HPDE6-E6E7 (cell line): ENCODE measurements around the gene CSH2.
"Not testable (repeated sequence)": the region's sequence is repeated elsewhere in the genome, so short reads cannot be mapped to it uniquely, and the experiment has no call there.

ENCODE experiments used
- DNase-seq: peaks from one replicate; pipeline ENCODE4 v3.0.0; 2011; ENCODE audit warnings: missing footprints; ENCODE audit errors: extremely low spot score

Gene CSH2

GRCh38 chr17:63896524-63897354 lies 23.3 kb upstream of the CSH2 start, which contains the start of gene CSH1:
TSS of gene CSH1 (minus strand) at chr17:63896574. CDS start at chr17:63896511, 63 bp downstream.
- not testable (repeated sequence) for DNase-seq

GRCh38 chr17:63894821-63895220 lies 21.3 kb upstream of the CSH2 start:
- not testable (repeated sequence) for DNase-seq

- DNase-seq, result not testable (repeated sequence)
These were observed 20.5 kb upstream of the CSH2 start for GRCh38 chr17:63894021-63894420.

DNA sequence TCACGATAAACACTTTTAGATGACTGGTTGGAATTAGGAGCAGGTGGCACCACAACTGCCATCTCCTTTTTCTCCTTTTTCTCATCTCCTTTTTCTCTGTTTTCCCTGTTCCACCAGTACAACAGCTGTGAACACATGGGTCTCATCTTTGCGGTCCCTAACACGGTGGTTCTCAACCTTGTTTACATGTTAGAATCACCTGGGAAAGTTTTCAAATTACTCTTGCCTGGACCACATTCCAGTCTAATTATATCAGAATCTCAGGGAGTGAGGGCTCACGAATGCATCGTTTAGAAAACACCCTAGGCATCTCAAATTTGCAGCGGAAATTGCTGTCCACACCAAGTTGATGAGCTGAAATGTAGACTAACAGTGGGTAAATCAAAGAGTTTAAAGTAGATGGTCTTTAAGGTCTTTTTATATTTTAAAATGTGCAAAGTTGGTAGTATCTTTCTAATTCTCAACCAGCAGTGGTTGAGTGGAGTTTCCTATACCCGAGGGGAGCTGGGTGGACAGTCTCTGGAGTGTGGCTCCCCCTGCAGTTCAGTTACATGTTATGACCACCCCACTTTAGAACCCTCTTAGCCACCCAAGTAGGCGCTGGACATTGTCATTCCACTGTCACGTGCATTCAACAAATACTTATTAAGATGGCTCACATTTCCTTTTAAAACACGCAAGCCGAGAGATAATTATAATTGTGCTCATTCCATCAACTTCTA lies 19.0 kb upstream of the CSH2 start:
- DNase-seq, result not testable (repeated sequence)

GRCh38 chr17:63889026-63889848 lies 15.8 kb upstream of the CSH2 start:
- not testable (repeated sequence) for DNase-seq

- not testable (repeated sequence) for DNase-seq
These were observed 11.6 kb upstream of the CSH2 start for GRCh38 chr17:63885119-63885518.

GRCh38 chr17:63882626-63883126 lies 9.2 kb upstream of the CSH2 start:
- DNase-seq, result not testable (repeated sequence)

DNA sequence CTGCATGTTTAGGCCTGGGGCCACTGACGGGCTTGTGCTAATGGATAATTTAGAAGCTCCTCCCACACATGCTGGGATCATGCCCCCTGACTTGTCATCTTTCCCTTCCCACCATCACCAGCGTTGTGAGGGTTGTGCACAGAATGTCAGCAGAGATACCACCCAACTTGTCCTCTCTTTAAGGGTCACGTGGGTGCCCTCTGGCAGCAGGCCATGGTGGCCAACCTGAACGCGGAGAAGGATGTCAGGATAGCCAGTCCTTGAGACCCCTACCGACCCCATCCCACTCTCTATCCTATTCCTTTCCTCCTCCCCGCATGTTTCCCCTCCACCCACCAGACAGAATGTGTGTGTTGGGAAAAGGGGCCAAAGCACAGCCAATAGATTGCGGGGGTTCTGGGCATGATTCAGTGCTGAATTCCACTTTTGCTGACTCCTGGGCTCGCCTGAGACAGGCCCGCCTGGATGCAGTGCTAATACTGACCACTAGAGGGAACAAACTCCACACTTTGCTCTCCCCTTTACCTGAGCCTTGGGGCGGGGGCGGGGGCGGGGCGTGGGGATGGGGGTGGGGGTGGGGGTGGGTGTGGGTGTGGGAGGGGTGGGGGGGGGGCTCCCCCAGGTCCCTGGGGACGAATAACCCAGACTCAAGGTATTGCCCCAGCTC lies 8.6 kb upstream of the CSH2 start, which contains the start of gene GH2:
Gene GH2 (minus strand): TSS at position 10 of the 667 bp plus-strand sequence. CDS start 143 bp downstream, outside the sequence.
- DNase-seq, result peak; percentile 76

DNA sequence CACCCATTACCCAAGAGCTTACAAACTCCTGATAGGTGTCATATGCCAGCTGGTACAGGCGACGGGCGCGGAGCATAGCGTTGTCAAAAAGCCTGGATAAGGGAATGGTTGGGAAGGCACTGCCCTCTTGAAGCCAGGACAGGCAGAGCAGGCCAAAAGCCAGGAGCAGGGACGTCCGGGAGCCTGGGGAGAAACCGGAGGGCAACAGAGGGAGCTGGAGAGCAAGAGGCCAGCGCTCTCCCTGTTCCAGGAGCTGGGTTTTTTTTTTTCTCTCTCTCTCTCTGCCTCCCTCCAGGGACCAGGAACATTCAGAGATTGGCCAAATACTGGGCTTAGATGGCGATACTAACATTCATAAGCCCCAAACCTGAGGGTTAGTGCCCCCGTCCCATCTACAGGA lies 7.9 kb upstream of the CSH2 start:
- DNase-seq, result not testable (repeated sequence)

DNA sequence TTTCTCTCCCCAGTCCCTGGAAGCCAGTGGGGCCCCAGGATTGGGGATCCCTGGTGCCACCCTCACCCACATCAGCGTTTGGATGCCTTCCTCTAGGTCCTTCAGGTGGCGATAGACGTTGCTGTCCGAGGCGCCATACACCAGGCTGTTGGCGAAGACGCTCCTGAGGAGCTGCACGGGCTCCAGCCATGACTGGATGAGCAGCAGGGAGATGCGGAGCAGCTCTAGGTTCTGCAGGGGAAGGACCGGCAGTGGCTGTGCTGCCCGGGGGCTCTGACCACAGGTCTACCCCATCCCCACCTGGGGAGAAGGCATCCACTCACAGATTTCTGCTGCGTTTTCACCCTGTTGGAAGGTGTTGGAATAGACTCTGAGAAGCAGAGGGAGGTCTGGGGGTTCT lies 7.2 kb upstream of the CSH2 start:
- no peak for DNase-seq

GRCh38 chr17:63878413-63878812 lies 4.9 kb upstream of the CSH2 start:
- DNase-seq, result not testable (repeated sequence)

- DNase-seq, result not testable (repeated sequence)
These were observed 1.2 kb upstream of the CSH2 start for GRCh38 chr17:63874693-63875092.

DNA sequence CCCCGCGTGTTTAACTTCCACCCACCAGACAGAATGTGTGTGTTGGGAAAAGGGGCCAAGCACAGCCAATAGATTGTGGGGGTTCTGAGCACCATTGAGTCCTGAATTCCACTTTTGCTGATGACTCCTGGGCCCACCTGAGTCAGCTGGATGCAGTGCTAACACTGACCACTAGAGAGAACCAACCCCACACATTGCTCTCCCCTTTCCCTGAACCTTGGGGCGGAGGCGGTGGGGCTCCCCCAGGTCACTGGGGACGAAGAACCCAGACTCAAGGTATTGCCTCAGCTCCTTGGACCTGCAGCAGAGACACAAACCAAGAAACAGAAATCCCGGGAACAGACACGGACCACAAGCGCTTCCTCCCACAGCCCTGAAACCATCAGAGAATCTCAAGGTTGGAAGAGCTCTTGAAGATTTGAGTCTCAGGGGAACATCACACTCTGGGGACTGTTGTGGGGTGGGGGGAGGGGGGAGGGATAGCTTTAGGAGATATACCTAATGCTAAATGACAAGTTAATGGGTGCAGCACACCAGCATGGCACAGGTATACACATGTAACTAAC lies 667 bp upstream of the CSH2 start:
- not testable (repeated sequence) for DNase-seq

DNA sequence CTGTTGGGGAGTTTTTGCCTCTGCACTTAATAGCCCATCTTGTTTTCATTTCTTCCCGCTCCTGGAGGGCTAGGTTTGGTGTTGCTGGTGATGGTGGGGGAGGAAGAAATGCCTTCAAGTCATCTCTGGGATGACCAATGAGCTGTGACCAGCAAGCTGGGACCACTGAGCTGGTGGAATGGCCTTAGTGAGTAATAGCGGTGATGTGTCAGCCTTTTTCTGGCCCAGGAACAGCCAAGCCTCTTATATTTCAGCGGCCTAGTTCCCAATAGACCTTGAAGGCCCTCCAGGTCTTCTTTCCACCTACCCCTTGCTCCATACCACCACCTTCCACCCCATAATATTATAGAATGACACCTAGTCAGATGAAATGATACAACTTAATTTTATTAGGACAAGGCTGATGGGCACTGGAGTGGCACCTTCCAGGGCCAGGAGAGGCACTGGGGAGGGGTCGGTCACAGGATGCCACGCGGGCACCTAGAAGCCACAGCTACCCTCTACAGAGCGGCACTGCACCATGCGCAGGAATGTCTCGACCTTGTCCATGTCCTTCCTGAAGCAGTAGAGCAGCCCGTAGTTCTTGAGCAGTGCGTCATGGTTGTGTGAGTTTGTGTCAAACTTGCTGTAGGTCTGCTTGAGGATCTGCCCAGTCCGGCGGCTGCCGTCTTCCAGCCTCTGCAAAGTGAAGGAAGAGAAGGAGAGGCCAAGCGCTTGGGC lies 1.7 kb downstream of the CSH2 start:
- not testable (repeated sequence) for DNase-seq

- DNase-seq, result not testable (repeated sequence)
These were observed 3.2 kb downstream of the CSH2 start for GRCh38 chr17:63870292-63870665.

DNA sequence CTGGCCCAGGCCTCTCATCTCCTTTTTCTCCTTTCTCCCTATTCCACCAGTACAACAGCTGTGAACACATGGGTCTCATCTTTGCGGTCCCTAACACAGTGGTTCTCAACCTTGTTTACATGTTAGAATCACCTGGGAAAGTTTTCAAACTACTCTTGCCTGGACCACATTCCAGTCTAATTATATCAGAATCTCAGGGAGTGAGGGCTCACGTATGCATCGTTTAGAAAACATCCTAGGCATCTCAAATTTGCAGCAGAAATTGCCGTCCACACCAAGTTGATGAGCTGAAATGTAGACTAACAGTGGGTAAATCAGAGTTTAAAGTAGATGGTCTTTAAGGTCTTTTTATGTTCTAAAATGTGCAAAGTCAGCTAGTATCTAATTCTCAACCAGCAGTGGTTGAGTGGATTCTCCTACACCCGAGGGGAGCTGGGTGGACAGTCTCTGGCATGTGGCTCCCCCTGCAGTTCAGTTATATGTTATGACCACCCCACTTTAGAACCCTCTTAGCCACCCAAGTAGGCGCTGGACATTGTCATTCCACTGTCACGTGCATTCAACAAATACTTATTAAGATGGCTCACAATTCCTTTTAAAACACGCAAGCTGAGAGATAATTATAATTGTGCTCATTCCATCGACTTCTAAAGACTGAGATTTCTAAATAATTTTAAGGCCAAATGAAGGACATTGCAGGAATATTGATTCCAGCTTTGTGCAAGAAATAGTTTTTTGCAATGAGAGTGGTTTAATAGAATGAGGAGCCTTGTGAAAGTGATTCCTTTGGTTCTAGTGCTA lies 3.8 kb downstream of the CSH2 start:
- not testable (repeated sequence) for DNase-seq

DNA sequence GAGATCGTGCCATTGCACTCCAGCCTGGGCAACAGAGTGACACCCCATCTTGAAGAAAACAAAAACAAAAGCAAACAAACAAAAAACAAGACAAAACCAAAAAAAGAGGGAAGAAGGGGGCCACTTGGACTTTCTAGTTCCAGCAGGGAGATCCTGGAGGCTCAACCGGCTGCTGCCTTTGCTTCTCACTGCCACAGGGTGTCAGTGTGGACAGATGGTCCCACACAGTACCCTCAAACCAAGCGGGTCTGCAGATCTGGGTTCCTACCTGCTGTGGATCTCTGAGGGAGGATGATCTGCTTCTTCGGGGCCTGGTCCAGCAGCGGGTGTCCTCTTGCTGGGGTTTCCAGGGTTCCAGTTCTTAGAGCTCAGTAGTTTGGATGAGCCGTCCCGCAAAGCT lies 6.9 kb downstream of the CSH2 start:
- not testable (repeated sequence) for DNase-seq

GRCh38 chr17:63859257-63859656 lies 14.2 kb downstream of the CSH2 start:
- no peak for DNase-seq

GRCh38 chr17:63856425-63856824 lies 17.1 kb downstream of the CSH2 start:
- not testable (repeated sequence) for DNase-seq
